Vagina (tissue), 2 donors: Measurements from ENCODE around the gene KLHL29. TPM values are rescaled to one million over a fixed set of nuclear protein-coding genes. Genes with fewer than 3 reads are reported as not detected.

Source experiments
- DNase-seq, 2 donors: peaks; one replicate each; pipeline ENCODE4 v3.0.0-alpha.2; 2017; ENCODE audit errors: extremely low spot score in 2 of 2
- H3K27ac ChIP-seq: fragments of 200-600 bp; sonication (generic); one replicate; pipeline ENCODE4 v1.5.1; 2019
- H3K27me3 ChIP-seq: fragments of 200-600 bp; sonication (generic); one replicate; pipeline ENCODE4 v1.5.1; 2019
- H3K36me3 ChIP-seq, 2 donors: fragments of 200-600 bp; sonication (generic); one replicate each; pipeline ENCODE4 v1.5.1; 2017 to 2019
- H3K4me1 ChIP-seq: fragments of 200-600 bp; sonication (generic); one replicate; pipeline ENCODE4 v1.5.1; 2019
- H3K4me3 ChIP-seq, 2 donors: fragments of 200-600 bp; sonication (generic); 1 replicate in 1 of 2; 2 replicates in 1 of 2; pipeline ENCODE4 v1.5.1; 2016 to 2019
- H3K9me3 ChIP-seq: fragments of 200-600 bp; sonication (generic); one replicate; pipeline ENCODE4 v1.5.1; 2019
- CTCF ChIP-seq, 3 experiments: fragments of 450-650 bp in 2 of 3; fragments of 200-600 bp in 1 of 3; sonication (generic) in 1 of 3; IDR thresholded peaks; one replicate each; pipeline ENCODE4 v1.5.1; 2017 to 2019; ENCODE audit warnings: antibody characterized with exemption in 3 of 3, mild to moderate bottlenecking in 2 of 3, moderate library complexity in 2 of 3
- POLR2A ChIP-seq, 2 donors: fragments of 450-650 bp; IDR thresholded peaks; one replicate each; pipeline ENCODE4 v1.6.1; 2017; ENCODE audit warnings: antibody characterized with exemption in 2 of 2, mild to moderate bottlenecking in 2 of 2, moderate library complexity in 2 of 2
- POLR2AphosphoS5 ChIP-seq, 2 donors: sonication (generic); formaldehyde crosslinking; IDR thresholded peaks; one replicate each; pipeline ENCODE4 v1.9.0; 2017; ENCODE audit warnings: antibody characterized with exemption in 2 of 2, mild to moderate bottlenecking in 2 of 2, low read depth in 1 of 2; ENCODE audit not compliant: insufficient read depth in 1 of 2
- intact Hi-C: fragments of 100-400 bp; cut with DNase I; formaldehyde crosslinking; loops from one replicate; pipeline ENCODE4 v1.15.1; 2023
- total RNA-seq: library from RNA; depleted of rRNA; stranded (reverse); fragments of >200 nt; gene quantifications from one replicate; pipeline ENCODE4 v1.2.3, GENCODE V29; 2016

The KLHL29 gene
- total RNA-seq, 1 donor from 2014 or later, result 19.4 TPM

DNA sequence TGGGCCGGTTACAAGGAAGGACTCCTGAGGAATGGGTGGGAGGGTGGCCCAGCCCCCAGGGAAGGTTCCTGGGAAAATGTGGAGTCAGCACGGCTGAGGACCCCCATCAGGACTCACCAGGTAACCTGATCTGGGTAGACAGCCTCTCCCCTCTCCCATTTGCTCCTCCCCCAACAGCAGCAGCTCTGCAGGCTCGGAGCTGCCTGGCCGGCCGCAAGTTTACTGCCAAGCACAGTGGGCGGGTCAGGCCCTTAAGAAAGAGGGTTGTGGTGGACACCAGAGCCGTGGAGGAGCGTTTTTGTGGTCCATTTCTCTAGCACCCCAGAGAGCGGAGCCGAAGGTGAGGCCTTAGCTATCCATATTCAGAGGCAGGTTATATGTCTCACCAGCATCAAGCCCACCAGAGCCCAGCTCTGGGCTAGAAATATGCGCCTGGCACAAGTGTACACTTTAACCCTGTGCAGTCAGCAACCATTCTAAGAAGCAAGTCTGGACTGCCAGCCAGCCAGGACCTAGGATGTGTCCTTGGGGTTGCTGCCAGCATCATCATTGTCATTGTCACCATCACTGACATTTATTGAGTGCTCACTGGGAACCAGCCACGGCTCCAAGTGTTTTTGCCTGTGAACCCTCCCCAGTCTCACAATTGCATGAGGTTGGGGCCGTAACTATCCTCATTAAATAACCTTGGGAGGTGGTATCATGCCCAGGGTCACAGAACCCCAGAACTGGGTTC is 190.1 kb downstream of the KLHL29 start:
- Histone ChIP-seq H3K27me3 (no peaks in the 10 kb centered on the region), H3K36me3 (no peaks in the 10 kb centered on the region), H3K4me3 (no peak overlapping the region), H3K27ac (no peak overlapping the region), H3K9me3 (no peaks in the 10 kb centered on the region), H3K4me1 (peaks cover 3% of the 10 kb centered on the region)
- no peak for TF ChIP-seq CTCF (IDR thresholded peaks at IDR 0.05)
- TF ChIP-seq POLR2A (IDR thresholded peaks at IDR 0.05), result no peak
- no peak for TF ChIP-seq POLR2AphosphoS5 (IDR thresholded peaks at IDR 0.05; ENCODE audit: insufficient read depth in 1 of 2, low read depth in 1 of 2)
- intact Hi-C loops, result no loop called here
- DNase-seq, result no peak

GRCh38 chr2:23578964-23579671 is 194.1 kb downstream of the KLHL29 start:
- Histone ChIP-seq H3K27me3 (no peaks in the 10 kb centered on the region), H3K27ac (no peak overlapping the region), H3K4me3 (no peak overlapping the region), H3K4me1 (peaks cover 4% of the 10 kb centered on the region), H3K36me3 (no peaks in the 10 kb centered on the region), H3K9me3 (no peaks in the 10 kb centered on the region)
- intact Hi-C loops, result no loop called here
- DNase-seq, result no peak
- TF ChIP-seq POLR2AphosphoS5 (IDR thresholded peaks at IDR 0.05; ENCODE audit: insufficient read depth in 1 of 2, low read depth in 1 of 2), result no peak
- no peak for TF ChIP-seq POLR2A (IDR thresholded peaks at IDR 0.05)
- TF ChIP-seq CTCF (IDR thresholded peaks at IDR 0.05), result no peak

DNA sequence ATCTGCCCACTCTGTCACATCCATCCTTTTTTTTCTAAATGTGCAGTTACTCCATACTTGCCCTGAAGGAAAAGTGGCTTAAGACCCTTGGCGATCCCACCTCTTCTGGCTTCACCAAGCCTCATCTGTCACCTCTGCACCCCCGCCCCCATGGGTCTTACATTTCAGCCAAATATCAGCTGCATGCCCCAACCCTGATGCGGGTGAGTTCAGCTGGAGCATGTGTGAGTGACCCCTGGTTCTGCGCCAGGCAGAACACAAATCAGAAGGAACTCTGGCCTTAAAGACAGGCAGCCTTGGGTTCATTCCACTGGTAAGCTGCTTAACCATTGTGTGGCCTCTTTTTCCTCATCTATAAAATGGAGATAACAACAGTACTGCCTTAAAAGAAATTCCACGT is 194.7 kb downstream of the KLHL29 start:
- TF ChIP-seq POLR2AphosphoS5 (IDR thresholded peaks at IDR 0.05; ENCODE audit: insufficient read depth in 1 of 2, low read depth in 1 of 2) (no peak), POLR2A (IDR thresholded peaks at IDR 0.05) (no peak), CTCF (IDR thresholded peaks at IDR 0.05) (no peak)
- H3K9me3 ChIP-seq, result no peaks in the 10 kb centered on the region
- H3K4me1 ChIP-seq, result peaks cover 9% of the 10 kb centered on the region
- H3K27me3 ChIP-seq, result no peaks in the 10 kb centered on the region
- DNase-seq, result no peak
- no peak overlapping the region for H3K4me3 ChIP-seq
- H3K27ac ChIP-seq, result no peak overlapping the region
- H3K36me3 ChIP-seq, result no peaks in the 10 kb centered on the region
- intact Hi-C loops, result no loop called here

DNA sequence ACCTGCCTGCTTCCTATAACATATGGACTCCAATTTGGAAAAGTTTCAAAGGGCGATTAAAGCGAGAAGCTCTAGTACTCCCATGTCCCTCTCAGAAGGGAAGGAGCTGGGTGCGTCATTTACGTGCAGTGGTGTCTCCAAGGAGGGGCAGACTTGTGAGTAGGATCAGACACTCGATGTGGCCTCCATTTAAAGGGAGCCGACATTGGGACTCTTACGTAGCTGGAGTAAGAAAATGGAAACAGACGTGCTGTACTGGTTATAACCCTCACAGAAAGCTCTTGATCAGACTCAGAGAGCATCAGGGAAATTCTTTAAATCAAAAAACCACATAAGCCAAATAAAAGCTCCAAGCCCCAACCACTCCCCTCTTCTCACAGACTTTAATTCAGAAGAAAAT is 198.5 kb downstream of the KLHL29 start:
- Histone ChIP-seq H3K9me3 (no peaks in the 10 kb centered on the region), H3K27me3 (no peaks in the 10 kb centered on the region), H3K4me1 (peaks cover 20% of the 10 kb centered on the region), H3K36me3 (no peaks in the 10 kb centered on the region), H3K27ac (peak overlapping the region; percentile 72), H3K4me3 (no peak overlapping the region)
- intact Hi-C loops, result no loop called here
- TF ChIP-seq POLR2AphosphoS5 (IDR thresholded peaks at IDR 0.05; ENCODE audit: insufficient read depth in 1 of 2, low read depth in 1 of 2) (no peak), CTCF (IDR thresholded peaks at IDR 0.05) (no peak), POLR2A (IDR thresholded peaks at IDR 0.05) (no peak)
- DNase-seq, result no peak
